Nephron progenitor cell (in vitro differentiated cells): ENCODE results near the gene LDLRAD4.

Experiments
- DNase-seq: peaks from one replicate; pipeline ENCODE4 v3.0.0; 2021
- H3K27ac Mint-ChIP-seq: 2 replicates; pipeline ENCODE4 v1.8.0; 2021; ENCODE audit warnings: mild to moderate bottlenecking, moderate library complexity, mixed read lengths
- H3K27me3 Mint-ChIP-seq: 2 replicates; pipeline ENCODE4 v1.8.0; 2021; ENCODE audit warnings: mild to moderate bottlenecking, low read depth, mixed read lengths; ENCODE audit not compliant: poor library complexity
- H3K36me3 Mint-ChIP-seq: 2 replicates; pipeline ENCODE4 v1.8.0; 2021; ENCODE audit warnings: low read depth, mixed read lengths
- H3K4me1 Mint-ChIP-seq: 2 replicates; pipeline ENCODE4 v1.8.0; 2021; ENCODE audit warnings: mixed read lengths
- H3K4me3 Mint-ChIP-seq: 2 replicates; pipeline ENCODE4 v1.8.0; 2021; ENCODE audit warnings: mild to moderate bottlenecking, moderate library complexity, mixed read lengths
- H3K9me3 Mint-ChIP-seq: 2 replicates; pipeline ENCODE4 v1.8.0; 2021; ENCODE audit warnings: mild to moderate bottlenecking, moderate library complexity, mixed read lengths
- CTCF ChIP-seq: fragments of 200-600 bp; sonication (generic); IDR thresholded peaks from 2 replicates; pipeline ENCODE4 v1.5.0; 2021; ENCODE audit warnings: antibody characterized with exemption

LDLRAD4 gene

DNA sequence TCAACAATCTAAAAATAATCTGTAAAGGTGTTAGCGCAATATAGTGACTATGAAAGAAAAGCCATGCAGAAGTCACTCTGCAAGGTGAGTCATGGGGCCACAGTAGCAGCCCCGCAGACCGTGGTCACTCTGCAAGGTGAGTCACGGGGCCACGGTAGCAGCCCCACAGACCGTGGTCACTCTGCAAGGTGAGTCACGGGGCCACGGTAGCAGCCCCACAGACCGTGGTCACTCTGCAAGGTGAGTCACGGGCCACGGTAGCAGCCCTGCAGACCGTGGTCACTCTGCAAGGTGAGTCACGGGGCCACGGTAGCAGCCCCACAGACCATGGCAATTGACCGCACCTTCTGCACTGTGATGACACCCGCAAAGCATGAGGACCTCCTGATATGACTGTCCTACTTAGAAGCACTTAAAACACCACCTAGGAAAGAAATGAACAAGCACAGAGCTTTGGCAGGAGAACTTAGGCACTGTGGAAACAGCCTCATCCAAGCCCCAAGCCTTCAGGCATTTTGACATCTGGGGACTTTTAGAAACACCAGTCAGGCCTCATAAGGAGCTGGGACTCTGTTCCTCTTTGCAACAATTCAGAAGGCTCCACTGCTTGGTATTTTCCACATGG, 70.1 kb downstream of the LDLRAD4 start:
- Mint-ChIP-seq H3K9me3 (peaks cover 5% of the 10 kb centered on the region), H3K4me1 (peaks cover under 1% of the 10 kb centered on the region), H3K36me3 (no peaks in the 10 kb centered on the region), H3K27me3 (peaks cover 7% of the 10 kb centered on the region), H3K4me3 (no peak overlapping the region), H3K27ac (no peak overlapping the region)
- TF ChIP-seq CTCF: no peak
- no peak for DNase-seq

DNA sequence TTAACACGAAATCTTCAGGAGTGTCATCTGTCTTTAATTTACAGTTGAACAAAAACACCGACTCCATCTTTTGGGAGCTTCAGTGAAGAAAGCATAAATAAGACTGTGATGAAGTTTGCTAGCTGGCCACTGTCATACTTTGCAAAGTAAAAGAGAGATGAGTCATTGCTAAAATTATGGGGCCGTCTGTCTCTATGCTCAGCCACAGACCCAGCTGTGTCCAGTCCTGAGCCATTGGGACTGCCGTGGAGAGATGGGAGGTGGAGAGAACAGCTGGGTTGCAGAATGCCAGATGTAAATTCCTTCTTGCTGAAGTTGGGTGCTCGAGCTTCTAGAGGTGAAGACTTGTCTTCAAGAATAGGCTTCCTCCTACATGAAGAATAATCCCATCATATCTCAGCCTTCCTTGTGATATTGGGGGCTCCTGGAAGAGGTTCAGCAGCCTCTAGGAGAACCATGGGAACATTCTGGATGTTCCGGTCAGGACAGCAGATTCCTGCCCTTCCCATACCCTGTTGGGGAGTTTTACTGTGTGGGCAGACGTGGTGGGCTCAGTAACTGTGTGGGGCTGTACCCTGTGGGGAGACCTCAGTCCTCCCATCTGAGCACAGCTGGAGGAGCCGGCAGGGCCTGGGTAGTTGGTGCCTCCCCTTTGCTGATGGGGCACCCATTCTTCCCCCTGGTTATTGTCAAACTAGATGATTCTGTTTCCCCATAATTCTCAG, 71.1 kb downstream of the LDLRAD4 start:
- Mint-ChIP-seq H3K4me3 (no peak overlapping the region), H3K27me3 (peaks cover 7% of the 10 kb centered on the region), H3K27ac (no peak overlapping the region), H3K9me3 (no peaks in the 10 kb centered on the region), H3K4me1 (peaks cover 10% of the 10 kb centered on the region), H3K36me3 (no peaks in the 10 kb centered on the region)
- DNase-seq: no peak
- no peak for TF ChIP-seq CTCF

GRCh38 chr18:13290856-13291271, 72.3 kb downstream of the LDLRAD4 start:
- no peak overlapping the region for H3K27ac Mint-ChIP-seq
- DNase-seq: no peak
- TF ChIP-seq CTCF: no peak
- H3K36me3 Mint-ChIP-seq: no peaks in the 10 kb centered on the region
- H3K27me3 Mint-ChIP-seq: peaks cover 3% of the 10 kb centered on the region
- peaks cover 10% of the 10 kb centered on the region for H3K4me1 Mint-ChIP-seq
- no peak overlapping the region for H3K4me3 Mint-ChIP-seq
- H3K9me3 Mint-ChIP-seq: no peaks in the 10 kb centered on the region

- H3K36me3 Mint-ChIP-seq: no peaks in the 10 kb centered on the region
- H3K27ac Mint-ChIP-seq: no peak overlapping the region
- DNase-seq: no peak
- no peak for TF ChIP-seq CTCF
- peaks cover 10% of the 10 kb centered on the region for H3K4me1 Mint-ChIP-seq
- no peak overlapping the region for H3K4me3 Mint-ChIP-seq
- peaks cover 3% of the 10 kb centered on the region for H3K27me3 Mint-ChIP-seq
- no peaks in the 10 kb centered on the region for H3K9me3 Mint-ChIP-seq
Measured at GRCh38 chr18:13291299-13291698, 72.7 kb downstream of the LDLRAD4 start.

- Mint-ChIP-seq H3K36me3 (no peaks in the 10 kb centered on the region), H3K27me3 (peaks cover 3% of the 10 kb centered on the region), H3K27ac (no peak overlapping the region), H3K9me3 (no peaks in the 10 kb centered on the region), H3K4me1 (peaks cover 10% of the 10 kb centered on the region), H3K4me3 (no peak overlapping the region)
- no peak for DNase-seq
- TF ChIP-seq CTCF: no peak
Measured at GRCh38 chr18:13291745-13292447, 73.3 kb downstream of the LDLRAD4 start.
